Subcutaneous abdominal adipose tissue (tissue), 5 donors: ENCODE measurements around the gene URAD.

Experiments
- H3K27ac ChIP-seq: one replicate; pipeline ENCODE4 v1.7.0; 2013; ENCODE audit warnings: low read depth, mild to moderate bottlenecking, inconsistent platforms, low read length, moderate library complexity
- H3K27me3 ChIP-seq, 5 donors: one replicate each; pipeline ENCODE4 v1.7.0; 2013; ENCODE audit warnings: low read length in 5 of 5, inconsistent platforms in 1 of 5; ENCODE audit not compliant: control insufficient read depth in 5 of 5, insufficient read depth in 4 of 5
- H3K36me3 ChIP-seq, 5 donors: one replicate each; pipeline ENCODE4 v1.7.0; 2013; ENCODE audit warnings: low read length in 5 of 5; ENCODE audit not compliant: control insufficient read depth in 5 of 5, insufficient read depth in 5 of 5
- H3K4me1 ChIP-seq, 5 donors: one replicate each; pipeline ENCODE4 v1.7.0; 2013; ENCODE audit warnings: low read length in 5 of 5, mild to moderate bottlenecking in 3 of 5, moderate library complexity in 1 of 5; ENCODE audit not compliant: control insufficient read depth in 5 of 5, insufficient read depth in 5 of 5
- H3K4me3 ChIP-seq, 5 donors: one replicate each; pipeline ENCODE4 v1.7.0; 2013; ENCODE audit warnings: low read length in 5 of 5, low read depth in 1 of 5
- H3K9ac ChIP-seq, 5 donors: one replicate each; pipeline ENCODE4 v1.7.0; 2013; ENCODE audit warnings: low read length in 5 of 5, mild to moderate bottlenecking in 4 of 5, moderate library complexity in 3 of 5
- H3K9me3 ChIP-seq, 5 donors: one replicate each; pipeline ENCODE4 v1.7.0; 2013; ENCODE audit warnings: low read length in 5 of 5; ENCODE audit not compliant: control insufficient read depth in 5 of 5
- donor health status: healthy.
- donor health status: healthy.
- donor health status: healthy.
- donor health status: healthy.
- donor health status: healthy.

Gene URAD

DNA sequence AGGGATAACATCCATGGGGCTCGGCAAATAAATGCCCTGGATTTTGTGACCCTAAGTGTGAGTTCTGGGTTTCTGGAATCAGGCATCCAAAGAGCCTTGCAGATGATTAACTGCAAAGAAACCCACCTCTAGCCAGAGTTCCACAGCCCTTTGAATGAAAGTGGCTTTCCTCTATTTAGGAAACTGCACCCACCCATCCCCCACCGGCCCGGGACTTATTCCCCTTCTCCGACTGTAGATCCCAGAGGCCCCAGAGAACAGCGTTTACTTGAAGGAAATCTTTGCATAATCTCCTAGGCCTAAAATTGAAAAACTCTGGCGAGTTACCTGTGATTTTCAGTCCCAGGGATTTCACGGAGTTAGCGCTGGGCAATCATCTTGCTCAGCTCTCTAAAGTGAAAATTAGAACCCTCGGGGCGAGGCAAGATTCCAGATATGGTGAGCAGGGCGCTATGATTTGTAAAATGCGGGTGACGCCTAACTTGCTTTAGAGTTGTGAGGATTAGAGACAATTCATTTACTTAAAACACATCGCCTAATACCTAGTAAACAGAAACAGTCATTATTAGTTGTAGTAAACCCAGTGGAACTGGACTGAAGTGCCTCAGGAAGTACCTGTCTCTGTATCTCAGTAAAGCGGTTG, 9.4 kb downstream of the URAD start:
- Histone ChIP-seq H3K27me3 (peaks cover 53 to 85% (median 80%) of the 10 kb centered on the region in 5 donors), H3K4me1 (peaks cover 0 to 32% (median 24%) of the 10 kb centered on the region in 5 donors), H3K4me3 (no peak overlapping the region), H3K9me3 (no peaks in the 10 kb centered on the region), H3K27ac (no peak overlapping the region), H3K36me3 (no peaks in the 10 kb centered on the region), H3K9ac (no peak overlapping the region)

DNA sequence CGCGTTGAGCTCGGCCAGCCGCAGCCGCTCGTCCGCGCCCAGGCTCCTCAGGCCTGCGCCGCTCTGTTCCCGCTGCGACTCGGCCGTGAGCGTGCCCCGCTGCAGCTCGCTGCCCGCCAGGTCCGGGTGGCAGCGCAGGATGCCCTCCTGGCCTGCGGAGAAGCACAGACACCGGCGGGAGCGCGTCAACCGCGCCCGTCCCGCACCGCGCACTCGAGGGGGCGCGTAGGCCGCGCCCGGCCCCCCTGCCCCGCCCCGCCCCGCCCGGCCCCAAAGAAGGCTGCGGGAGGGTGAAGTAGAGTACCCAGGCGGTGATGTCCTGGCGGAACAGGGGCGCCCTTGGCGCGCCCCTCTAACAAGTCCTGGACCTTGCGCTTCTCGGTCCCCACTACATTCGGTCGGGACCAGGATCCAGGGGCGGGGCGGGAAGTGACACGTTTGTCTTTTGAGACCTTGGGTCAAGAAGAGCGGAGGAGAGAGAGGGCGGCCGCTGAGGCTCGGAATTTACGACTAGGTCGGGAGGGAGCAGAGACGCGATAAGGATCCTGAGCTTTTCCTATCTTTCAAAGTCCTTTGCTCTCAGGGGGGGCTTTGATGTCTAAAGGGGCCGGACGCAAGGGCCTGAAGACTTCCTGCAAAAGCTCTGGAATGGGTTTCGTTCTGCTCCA, 10.1 kb downstream of the URAD start:
- H3K4me3 ChIP-seq = no peak overlapping the region
- H3K9me3 ChIP-seq = no peaks in the 10 kb centered on the region
- H3K9ac ChIP-seq = no peak overlapping the region
- H3K27me3 ChIP-seq = peaks cover 60 to 90% (median 84%) of the 10 kb centered on the region in 5 donors
- H3K4me1 ChIP-seq = peaks cover 0 to 32% (median 24%) of the 10 kb centered on the region in 5 donors
- H3K36me3 ChIP-seq = no peaks in the 10 kb centered on the region
- H3K27ac ChIP-seq = no peak overlapping the region

DNA sequence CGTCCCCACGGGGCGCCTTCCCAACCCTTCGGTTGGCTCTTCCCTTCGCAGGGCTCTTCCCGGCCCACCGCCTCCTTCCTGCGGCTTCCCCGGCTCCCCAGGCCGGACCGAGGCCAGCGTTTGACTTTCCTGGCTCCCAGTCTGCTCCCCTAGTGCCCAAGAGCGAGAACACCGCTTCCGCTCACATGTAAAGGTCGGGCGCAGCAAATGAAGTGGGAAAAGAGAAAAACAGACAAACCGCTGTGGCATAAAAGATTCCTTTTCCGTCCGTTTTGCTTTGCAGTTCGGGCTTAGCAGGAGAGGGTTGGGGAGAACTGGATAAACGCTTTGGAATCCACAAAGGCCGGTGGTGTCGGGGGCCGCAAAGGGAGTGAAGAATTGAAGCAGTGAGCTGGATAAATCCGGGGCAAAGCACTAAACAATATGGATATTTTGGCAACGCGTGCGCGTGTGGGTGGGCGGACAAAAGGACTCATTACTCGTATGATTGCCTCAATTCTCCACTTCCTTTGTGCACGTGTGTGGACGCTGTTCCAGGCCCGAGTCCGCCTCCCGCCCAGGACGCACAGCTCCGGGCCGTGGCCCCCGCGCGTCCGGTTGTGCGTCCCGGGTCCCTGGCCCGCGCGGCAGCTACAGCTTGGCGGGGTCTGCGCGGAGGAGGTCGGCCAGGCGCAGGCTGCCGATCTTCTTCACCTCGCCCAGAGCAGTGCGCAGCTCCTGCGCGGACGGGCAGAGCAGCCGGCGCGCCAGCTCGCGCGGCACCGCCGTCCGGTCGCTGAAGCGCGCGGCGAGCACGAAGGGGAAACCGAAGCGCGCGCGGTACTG, 10.8 kb downstream of the URAD start:
- no peak overlapping the region for H3K4me3 ChIP-seq
- no peaks in the 10 kb centered on the region for H3K9me3 ChIP-seq
- no peaks in the 10 kb centered on the region for H3K36me3 ChIP-seq
- H3K9ac ChIP-seq = no peak overlapping the region
- H3K4me1 ChIP-seq = peaks cover 0 to 32% (median 24%) of the 10 kb centered on the region in 5 donors
- no peak overlapping the region for H3K27ac ChIP-seq
- H3K27me3 ChIP-seq = peaks cover 63 to 91% (median 84%) of the 10 kb centered on the region in 5 donors

DNA sequence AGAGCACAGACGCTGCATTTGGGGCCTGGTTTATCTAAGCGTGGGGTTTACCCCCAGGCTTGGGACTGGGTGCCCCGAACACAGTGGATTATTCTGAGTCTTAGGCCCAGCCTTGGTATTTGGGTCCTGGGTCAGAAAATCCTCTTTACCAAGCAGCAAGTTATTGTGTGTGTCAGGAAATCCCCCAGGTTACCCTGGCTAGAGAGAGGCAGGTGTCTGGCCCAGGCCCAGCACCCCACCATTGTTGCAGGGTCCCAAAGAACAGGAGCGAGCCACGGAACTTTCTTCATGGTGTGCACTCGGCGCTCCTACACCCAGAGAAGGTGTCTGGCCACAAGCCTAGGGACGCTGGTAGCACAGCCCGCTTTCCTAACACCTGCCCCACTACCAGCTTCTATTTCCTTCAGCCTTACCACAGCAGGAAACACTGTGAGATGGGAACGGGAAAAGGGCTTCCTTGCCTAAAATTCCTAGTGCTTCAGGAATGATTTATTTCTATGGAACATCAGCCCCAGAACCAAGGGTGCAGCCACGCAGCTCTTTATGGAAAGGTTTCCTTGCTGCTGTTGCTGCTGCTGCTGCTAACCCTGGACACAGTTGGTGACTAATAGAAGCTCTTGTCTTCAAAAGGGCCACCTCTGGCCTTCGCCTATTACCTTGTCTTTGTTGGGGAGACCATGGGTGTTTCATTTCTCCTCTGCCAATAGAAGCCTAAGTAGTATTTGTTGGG, 12.0 kb downstream of the URAD start:
- no peak overlapping the region for H3K4me3 ChIP-seq
- no peaks in the 10 kb centered on the region for H3K36me3 ChIP-seq
- H3K4me1 ChIP-seq = peaks cover 0 to 32% (median 24%) of the 10 kb centered on the region in 5 donors
- H3K27me3 ChIP-seq = peaks cover 68 to 95% (median 85%) of the 10 kb centered on the region in 5 donors
- H3K9ac ChIP-seq = no peak overlapping the region
- H3K27ac ChIP-seq = no peak overlapping the region
- no peaks in the 10 kb centered on the region for H3K9me3 ChIP-seq

DNA sequence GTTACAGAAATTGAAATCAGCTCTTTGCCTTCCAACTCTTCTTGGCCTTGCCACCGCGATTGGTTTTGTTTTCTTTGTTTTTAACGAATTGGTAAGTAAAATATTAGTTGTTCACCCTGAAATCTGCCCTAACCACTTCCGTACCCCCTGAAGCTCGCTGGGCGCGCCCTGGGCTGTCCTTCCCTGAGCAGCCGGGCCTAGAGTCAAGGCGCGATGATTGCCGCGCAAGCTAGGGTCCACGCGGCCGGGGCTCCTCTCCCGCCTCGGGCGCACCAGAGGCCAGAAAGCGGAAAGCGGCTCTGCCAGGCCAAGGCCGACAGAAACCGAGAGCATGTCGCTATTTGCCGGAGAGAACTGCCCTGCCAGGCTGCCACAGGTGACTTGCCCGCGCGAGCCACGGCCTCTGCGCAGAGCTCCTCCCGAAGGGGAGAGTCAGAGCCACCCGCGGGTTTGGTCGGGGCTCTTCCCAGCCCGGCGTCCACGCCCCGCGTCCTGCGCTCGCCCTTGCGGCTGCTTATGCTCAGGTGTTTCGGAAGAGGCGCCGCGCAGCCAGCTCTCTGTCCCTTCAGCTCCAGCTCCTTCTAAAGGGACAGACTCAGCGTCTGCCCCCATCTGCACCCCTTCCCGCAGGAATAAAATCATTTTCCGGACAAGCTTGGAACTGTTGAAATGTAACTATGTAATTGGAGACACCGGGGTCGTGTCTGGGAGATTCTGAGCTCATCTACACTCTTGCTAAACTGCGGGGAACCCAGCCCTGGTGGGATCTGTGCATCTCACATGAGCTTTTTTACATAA, 12.7 kb downstream of the URAD start:
- Histone ChIP-seq H3K27ac (no peak overlapping the region), H3K9me3 (no peaks in the 10 kb centered on the region), H3K27me3 (peaks cover 68 to 95% (median 85%) of the 10 kb centered on the region in 5 donors), H3K4me1 (peaks cover 0 to 32% (median 24%) of the 10 kb centered on the region in 5 donors), H3K36me3 (no peaks in the 10 kb centered on the region), H3K9ac (no peak overlapping the region), H3K4me3 (no peak overlapping the region)

- Histone ChIP-seq H3K9me3 (no peaks in the 10 kb centered on the region), H3K27me3 (peaks cover 69 to 95% (median 84%) of the 10 kb centered on the region in 5 donors), H3K4me1 (peaks cover 0 to 17% (median 15%) of the 10 kb centered on the region in 5 donors), H3K9ac (no peak overlapping the region), H3K27ac (no peak overlapping the region), H3K36me3 (no peaks in the 10 kb centered on the region), H3K4me3 (no peak overlapping the region)
Observed at GRCh38 chr13:27973961-27974662, 14.4 kb downstream of the URAD start.

- Histone ChIP-seq H3K27ac (no peak overlapping the region), H3K9ac (no peak overlapping the region), H3K36me3 (no peaks in the 10 kb centered on the region), H3K9me3 (no peaks in the 10 kb centered on the region), H3K4me3 (no peak overlapping the region), H3K27me3 (peaks cover 77 to 95% (median 86%) of the 10 kb centered on the region in 5 donors), H3K4me1 (peaks cover 0 to 20% (median 18%) of the 10 kb centered on the region in 5 donors)
Observed at GRCh38 chr13:27973291-27973690, 15.2 kb downstream of the URAD start.

DNA sequence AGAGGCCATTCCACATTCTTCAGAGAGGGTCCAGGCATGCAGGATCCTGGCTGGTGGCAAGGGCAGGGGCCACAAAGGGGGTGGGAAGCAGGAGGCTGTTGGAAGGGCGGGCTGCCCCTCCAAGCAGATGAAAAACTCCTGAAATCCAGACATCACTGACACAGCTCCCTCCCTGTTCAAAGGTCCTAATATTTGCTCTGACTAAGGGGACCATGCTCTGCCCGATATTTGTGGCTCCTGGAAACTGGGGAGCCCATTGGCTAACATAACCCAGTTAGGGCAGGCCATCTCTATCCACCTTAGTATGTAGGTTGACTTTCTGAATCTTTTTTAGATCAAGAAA, 16.0 kb downstream of the URAD start:
- Histone ChIP-seq H3K9ac (no peak overlapping the region), H3K27me3 (peaks cover 82 to 95% (median 86%) of the 10 kb centered on the region in 5 donors)

More for the DNA sequence above, 16.0 kb downstream of the URAD start:
- Histone ChIP-seq H3K27ac (no peak overlapping the region), H3K9me3 (no peaks in the 10 kb centered on the region), H3K36me3 (no peaks in the 10 kb centered on the region), H3K4me3 (no peak overlapping the region), H3K4me1 (peaks cover 0 to 19% (median 16%) of the 10 kb centered on the region in 5 donors)
